GM21526 (cell line): ENCODE data around the gene EHD4.

Source experiments
- ATAC-seq: cut with Tn5 transposase; IDR thresholded peaks from one replicate; pipeline ENCODE4 v1.9.1; 2021; ENCODE audit warnings: moderate library complexity; ENCODE audit not compliant: unreplicated experiment, low FRiP score

The EHD4 gene

GRCh38 chr15:41961001-41961518, 11.3 kb downstream of the EHD4 start:
- ATAC-seq = no peak

GRCh38 chr15:41958002-41958420, 14.3 kb downstream of the EHD4 start:
- no peak for ATAC-seq

- peak; percentile 59 for ATAC-seq
Measured at GRCh38 chr15:41957021-41957897, 15.1 kb downstream of the EHD4 start.

GRCh38 chr15:41955807-41956525, 16.4 kb downstream of the EHD4 start:
- no peak for ATAC-seq

- no peak for ATAC-seq
Measured at GRCh38 chr15:41955100-41955499, 17.3 kb downstream of the EHD4 start.

- no peak for ATAC-seq
Measured at GRCh38 chr15:41954036-41954435, 18.3 kb downstream of the EHD4 start.

GRCh38 chr15:41952013-41952563, 20.3 kb downstream of the EHD4 start:
- ATAC-seq = no peak

GRCh38 chr15:41951571-41951970, 20.8 kb downstream of the EHD4 start:
- no peak for ATAC-seq

GRCh38 chr15:41950489-41950888, 21.9 kb downstream of the EHD4 start:
- no peak for ATAC-seq

GRCh38 chr15:41950127-41950483, 22.3 kb downstream of the EHD4 start:
- no peak for ATAC-seq

- ATAC-seq = no peak
Measured at GRCh38 chr15:41949401-41950126, 22.8 kb downstream of the EHD4 start.

- no peak for ATAC-seq
Measured at GRCh38 chr15:41948490-41948889, 23.9 kb downstream of the EHD4 start.

- ATAC-seq = no peak
Measured at GRCh38 chr15:41946970-41947369, 25.4 kb downstream of the EHD4 start.

- no peak for ATAC-seq
Measured at GRCh38 chr15:41945731-41946130, 26.6 kb downstream of the EHD4 start.

- no peak for ATAC-seq
Measured at GRCh38 chr15:41945221-41945620, 27.1 kb downstream of the EHD4 start.

GRCh38 chr15:41944313-41944940, 27.9 kb downstream of the EHD4 start:
- no peak for ATAC-seq

GRCh38 chr15:41943543-41944312, 28.6 kb downstream of the EHD4 start:
- ATAC-seq = no peak

- no peak for ATAC-seq
Measured at GRCh38 chr15:41942886-41943285, 29.5 kb downstream of the EHD4 start.

- no peak for ATAC-seq
Measured at GRCh38 chr15:41941644-41942415, 30.5 kb downstream of the EHD4 start.
